BJ (cell line): ENCODE results near the gene TRPM3. TPM values are rescaled to one million over a fixed set of nuclear protein-coding genes. Genes with fewer than 3 reads are reported as not detected.

Experiments used
- CTCF ChIA-PET: fragments of 350-600 bp; formaldehyde crosslinking; extraction: SDS; loops from one replicate; lab custom pipeline; 2021; ENCODE audit warnings: antibody characterized with exemption, inconsistent platforms; lab: Yijun Ruan, JAX
- POLR2A ChIA-PET: fragments of 300-600 bp; sonication (Branson Sonifier 250); formaldehyde crosslinking; extraction: SDS; loops from one replicate; lab custom pipeline; 2021; ENCODE audit warnings: antibody characterized with exemption; lab: Charles Lee
- DNase-seq: peaks from one replicate; pipeline ENCODE4 v3.0.0-alpha.2; 2011; ENCODE audit warnings: low read depth
- H3K27me3 ChIP-seq: 2 replicates; pipeline ENCODE4 v1.6.0; 2011; ENCODE audit warnings: low read length; ENCODE audit not compliant: control insufficient read depth, insufficient read depth
- H3K36me3 ChIP-seq: 2 replicates; pipeline ENCODE4 v1.5.1; 2011; ENCODE audit warnings: low read length; ENCODE audit not compliant: control insufficient read depth, insufficient read depth
- H3K4me3 ChIP-seq: 2 replicates; pipeline ENCODE4 v1.5.1; 2011; ENCODE audit warnings: low read depth, mild to moderate bottlenecking, control low read depth, low read length
- polyA plus RNA-seq: library from polyadenylated mRNA; depleted of rRNA; stranded (reverse); fragments of >200 nt; gene quantifications from 2 replicates; pipeline ENCODE4 v1.2.3, GENCODE V29; 2011
- TF ChIP-seq, protein P1 (sequence below): IDR thresholded peaks from 2 replicates; pipeline ENCODE4 v1.5.1; 2011; ENCODE audit warnings: low read depth, mild to moderate bottlenecking, control low read depth, inconsistent platforms, low read length, moderate library complexity; ENCODE audit not compliant: insufficient read depth

The TRPM3 gene
- polyA plus RNA-seq, 1 experiment, result 0.07 TPM

DNA sequence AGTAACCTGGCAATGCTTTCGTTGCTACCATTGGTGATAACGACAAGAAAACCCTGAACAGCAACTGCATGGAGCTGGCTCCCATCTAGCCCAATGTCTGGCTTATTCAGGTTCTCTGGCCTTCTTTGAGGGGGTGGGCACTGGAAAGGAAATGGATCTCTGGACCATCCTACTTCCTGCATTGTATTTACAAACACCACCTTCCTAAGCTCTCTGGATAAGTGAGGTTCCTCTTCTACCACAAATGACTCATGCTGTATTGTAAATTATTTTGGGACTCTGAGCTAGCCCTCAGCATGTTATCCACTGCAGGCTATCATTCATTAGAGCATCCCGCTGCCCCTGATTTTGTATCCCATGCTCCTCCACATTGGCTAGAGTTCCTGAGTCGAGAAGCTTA lies 570.0 kb downstream of the TRPM3 start:
- no peaks in the 10 kb centered on the region for H3K27me3 ChIP-seq
- TF ChIP-seq, protein P1, sequence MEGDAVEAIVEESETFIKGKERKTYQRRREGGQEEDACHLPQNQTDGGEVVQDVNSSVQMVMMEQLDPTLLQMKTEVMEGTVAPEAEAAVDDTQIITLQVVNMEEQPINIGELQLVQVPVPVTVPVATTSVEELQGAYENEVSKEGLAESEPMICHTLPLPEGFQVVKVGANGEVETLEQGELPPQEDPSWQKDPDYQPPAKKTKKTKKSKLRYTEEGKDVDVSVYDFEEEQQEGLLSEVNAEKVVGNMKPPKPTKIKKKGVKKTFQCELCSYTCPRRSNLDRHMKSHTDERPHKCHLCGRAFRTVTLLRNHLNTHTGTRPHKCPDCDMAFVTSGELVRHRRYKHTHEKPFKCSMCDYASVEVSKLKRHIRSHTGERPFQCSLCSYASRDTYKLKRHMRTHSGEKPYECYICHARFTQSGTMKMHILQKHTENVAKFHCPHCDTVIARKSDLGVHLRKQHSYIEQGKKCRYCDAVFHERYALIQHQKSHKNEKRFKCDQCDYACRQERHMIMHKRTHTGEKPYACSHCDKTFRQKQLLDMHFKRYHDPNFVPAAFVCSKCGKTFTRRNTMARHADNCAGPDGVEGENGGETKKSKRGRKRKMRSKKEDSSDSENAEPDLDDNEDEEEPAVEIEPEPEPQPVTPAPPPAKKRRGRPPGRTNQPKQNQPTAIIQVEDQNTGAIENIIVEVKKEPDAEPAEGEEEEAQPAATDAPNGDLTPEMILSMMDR, result no peak
- no peak for DNase-seq
- ChIA-PET CTCF (interaction anchor here (0.8 kb wide), 1 partner anchor 11 kb away, joined by 3 read pairs; no protein-coding TSS in a partner anchor), POLR2A (no interaction called here)
- H3K36me3 ChIP-seq, result no peaks in the 10 kb centered on the region
- H3K4me3 ChIP-seq, result no peak overlapping the region

DNA sequence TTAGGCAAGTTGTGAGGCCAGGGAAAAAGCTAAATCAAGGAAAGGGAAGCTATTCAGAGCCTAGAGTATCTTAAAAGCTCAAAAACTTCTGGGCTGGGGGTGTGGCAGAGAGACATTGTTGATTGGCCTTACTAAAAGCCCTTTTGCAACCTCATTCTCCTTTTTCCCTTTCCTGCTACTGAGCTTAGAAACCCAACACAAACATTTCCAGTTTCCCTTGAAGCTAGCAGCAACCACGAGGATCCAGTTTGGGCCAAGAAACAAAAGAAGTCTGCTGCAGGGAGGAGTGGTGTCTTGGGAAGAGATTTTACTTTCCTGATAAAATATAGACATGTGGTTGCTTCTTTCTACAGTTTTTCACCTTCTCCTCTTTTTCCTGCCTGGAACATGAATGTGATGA lies 571.5 kb downstream of the TRPM3 start:
- Histone ChIP-seq H3K36me3 (no peaks in the 10 kb centered on the region), H3K4me3 (no peak overlapping the region), H3K27me3 (no peaks in the 10 kb centered on the region)
- no peak for DNase-seq
- ChIA-PET CTCF (interaction anchor here (1.2 kb wide), 1 partner anchor 14 kb away, joined by 4 read pairs; no protein-coding TSS in a partner anchor), POLR2A (no interaction called here)
- TF ChIP-seq, protein P1, result no peak

DNA sequence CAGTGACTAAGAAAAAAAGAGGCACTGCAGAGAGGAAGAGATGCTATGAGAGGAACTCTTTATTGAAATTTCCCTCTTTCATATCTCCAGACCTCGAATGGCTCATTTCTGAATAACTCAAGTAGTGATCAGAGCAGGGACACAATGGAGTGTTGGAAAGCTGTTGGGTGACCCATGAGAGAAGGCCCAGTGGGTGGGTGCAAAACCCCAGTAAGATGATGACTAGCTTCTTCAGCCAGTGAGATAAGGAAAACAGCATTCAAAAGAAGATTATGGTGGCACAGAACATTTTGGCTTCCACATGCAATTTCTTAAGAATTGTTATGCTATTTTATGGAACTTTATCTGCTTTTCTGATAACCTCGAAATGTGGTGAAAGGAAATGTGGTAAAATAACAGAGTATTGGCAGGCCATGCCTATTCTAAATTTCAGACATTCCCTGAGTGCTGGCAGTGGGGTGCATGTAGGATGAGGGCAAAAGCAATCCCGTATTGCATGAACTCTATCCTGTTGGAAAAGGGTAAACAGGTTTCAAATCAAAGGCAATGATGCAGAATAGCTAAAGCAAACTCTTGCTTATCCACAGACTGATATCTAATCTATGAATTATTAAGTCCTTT lies 579.0 kb downstream of the TRPM3 start:
- no peak for DNase-seq
- TF ChIP-seq, protein P1, result no peak
- ChIA-PET CTCF (interaction anchor here (0.6 to 3.1 kb wide), 2 partner anchors 11 to 31 kb away, joined by 3 to 9 read pairs; no protein-coding TSS in a partner anchor), POLR2A (no interaction called here)
- Histone ChIP-seq H3K27me3 (no peaks in the 10 kb centered on the region), H3K4me3 (no peak overlapping the region), H3K36me3 (no peaks in the 10 kb centered on the region)

DNA sequence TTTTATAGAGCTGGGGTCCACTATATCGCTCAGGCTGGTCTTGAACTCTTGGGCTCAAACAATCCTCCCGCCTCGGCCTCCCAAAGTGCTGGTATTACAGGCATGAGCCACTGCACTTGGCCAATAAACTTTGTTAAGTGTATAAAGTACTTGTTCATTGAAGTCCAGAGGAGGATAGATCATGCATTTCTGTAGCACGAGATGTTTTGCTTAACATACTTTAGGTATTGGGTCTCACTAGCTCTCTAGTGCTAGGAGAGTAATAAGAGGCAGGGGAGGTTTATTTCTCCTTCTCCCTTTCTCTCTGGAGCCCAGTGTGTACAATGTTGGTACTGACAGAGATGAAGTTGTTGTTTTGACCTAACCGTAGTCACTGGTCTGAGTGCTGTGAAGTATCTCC lies 581.4 kb downstream of the TRPM3 start:
- Histone ChIP-seq H3K27me3 (no peaks in the 10 kb centered on the region), H3K4me3 (no peak overlapping the region), H3K36me3 (no peaks in the 10 kb centered on the region)
- TF ChIP-seq, protein P1, result no peak
- CTCF ChIA-PET, result interaction anchor here (0.6 to 1.5 kb wide), 3 partner anchors 9 to 408 kb away, joined by 3 read pairs; no protein-coding TSS in a partner anchor
- no peak for DNase-seq
- POLR2A ChIA-PET, result no interaction called here

DNA sequence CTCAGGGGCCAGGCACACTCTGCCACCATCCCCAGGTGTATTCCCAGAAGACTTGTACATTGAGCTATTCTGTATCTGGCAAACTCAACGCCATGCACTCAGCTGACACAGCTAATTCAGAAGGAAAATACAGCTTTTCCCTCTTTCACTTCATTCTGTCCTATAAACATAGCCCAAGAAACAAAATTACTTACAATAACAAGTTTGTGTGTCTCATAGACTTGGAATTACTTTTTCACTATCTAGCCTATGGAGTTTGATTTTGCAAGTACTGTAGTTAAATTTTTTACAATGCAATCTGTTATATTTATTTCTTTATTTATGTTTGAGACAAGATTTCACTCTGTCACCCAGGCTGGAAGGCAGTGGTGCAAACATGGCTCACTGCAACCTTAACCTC lies 581.9 kb downstream of the TRPM3 start:
- no peak overlapping the region for H3K4me3 ChIP-seq
- no peaks in the 10 kb centered on the region for H3K27me3 ChIP-seq
- no peaks in the 10 kb centered on the region for H3K36me3 ChIP-seq
- TF ChIP-seq, protein P1, result no peak
- ChIA-PET POLR2A (no interaction called here), CTCF (interaction anchor here (0.6 to 1.5 kb wide), 3 partner anchors 9 to 408 kb away, joined by 3 read pairs; no protein-coding TSS in a partner anchor)
- no peak for DNase-seq
